HepG2 (cell line): ENCODE results near the gene ZC2HC1B. TPM values are rescaled to one million over a fixed set of nuclear protein-coding genes. Genes with fewer than 3 reads are reported as not detected.
A peak's percentile ranks its signal among the peaks of the same experiment; 100 is the strongest.
"Not testable (repeated sequence)": the region's sequence is repeated elsewhere in the genome, so short reads cannot be mapped to it uniquely, and the experiment has no call there.

Source experiments
- ATAC-seq: fragments of 200-7000 bp; cut with Tn5 transposase; 3 replicates; pipeline ENCODE4 v1.9.1; 2020; ENCODE audit warnings: mild to moderate bottlenecking, moderate library complexity
- BruUV-seq: library from RNA; stranded (reverse); fragments of 400-500 nt; replicated peaks from 2 replicates; lab custom pipeline; 2021; lab: Mats Ljungman, UMichigan
- CTCF ChIA-PET: fragments of 300-600 bp; formaldehyde crosslinking; extraction: SDS; loops from one replicate; lab custom pipeline; 2021; ENCODE audit warnings: low total read pairs, inconsistent platforms, low intra/inter-chr PET ratio; lab: Yijun Ruan, JAX
- POLR2A ChIA-PET: fragments of 350-600 bp; sonication (Branson Sonifier 250); formaldehyde crosslinking; loops from one replicate; lab custom pipeline; 2020; ENCODE audit warnings: antibody characterized with exemption, inconsistent platforms; lab: Yijun Ruan, JAX
- DNase-seq: peaks from one replicate; pipeline ENCODE4 v3.0.0-alpha.2; 2015; ENCODE audit warnings: low spot score
- FAIRE-seq: peaks from 3 replicates; lab custom pipeline; 2011; peaks lifted over from hg19 to GRCh38; lab: Jason Lieb, UNC
- H2AFZ ChIP-seq: one replicate; pipeline ENCODE4 v1.6.1; 2011; ENCODE audit warnings: low read length, inconsistent platforms
- H3K27ac ChIP-seq: fragments of 300-600 bp; 3 replicates; pipeline ENCODE4 v1.8.0; 2011; ENCODE audit warnings: mixed run types, mild to moderate bottlenecking, mixed read lengths, low read length, inconsistent platforms; ENCODE audit not compliant: insufficient read depth; ENCODE audit errors: extremely low read length
- H3K27me3 ChIP-seq, 2 experiments: fragments of 200-600 bp in 1 of 2; 2 replicates in 1 of 2; 3 replicates in 1 of 2; pipeline versions ENCODE4 v1.6.0 to v1.8.0; 2011; ENCODE audit warnings: low read length in 2 of 2, mild to moderate bottlenecking in 2 of 2, moderate library complexity in 2 of 2, inconsistent platforms in 1 of 2; ENCODE audit not compliant: insufficient read depth in 2 of 2, control insufficient read depth in 1 of 2
- H3K36me3 ChIP-seq, 2 experiments: fragments of 200-600 bp in 1 of 2; replicated peaks in 1 of 2; 2 replicates in 1 of 2; 3 replicates in 1 of 2; pipeline versions ENCODE4 v1.5.1 to v1.8.0; 2011; ENCODE audit warnings: low read length in 2 of 2, inconsistent platforms in 1 of 2; ENCODE audit not compliant: insufficient read depth in 2 of 2, control insufficient read depth in 1 of 2
- H3K4me1 ChIP-seq: 2 replicates; pipeline ENCODE4 v1.5.1; 2012; ENCODE audit warnings: low read length, inconsistent platforms; ENCODE audit not compliant: insufficient read depth
- H3K4me2 ChIP-seq: 2 replicates; pipeline ENCODE4 v1.6.0; 2011; ENCODE audit warnings: low read depth, low read length, inconsistent platforms
- H3K4me3 ChIP-seq, 3 experiments: fragments of 200-600 bp in 1 of 3; sonication (generic), shearing (Covaris generic) in 1 of 3; replicated peaks in 1 of 3; 2 replicates each; pipeline ENCODE4 v1.5.1; 2011 to 2016; ENCODE audit warnings: low read length in 3 of 3, inconsistent platforms in 2 of 3, low read depth in 2 of 3, mild to moderate bottlenecking in 2 of 3, control low read depth in 1 of 3, mixed read lengths in 1 of 3; ENCODE audit not compliant: insufficient read depth in 1 of 3
- H3K79me2 ChIP-seq: one replicate; pipeline ENCODE4 v1.6.1; 2011; ENCODE audit warnings: low read length, inconsistent platforms; ENCODE audit not compliant: insufficient read depth
- H3K9ac ChIP-seq: 2 replicates; pipeline ENCODE4 v1.6.0; 2011; ENCODE audit warnings: mild to moderate bottlenecking, low read depth, low read length, inconsistent platforms; ENCODE audit not compliant: insufficient read depth
- H3K9me3 ChIP-seq: 2 replicates; pipeline ENCODE4 v1.5.1; 2012; ENCODE audit warnings: mild to moderate bottlenecking, low read length
- H4K20me1 ChIP-seq: 2 replicates; pipeline ENCODE4 v1.6.0; 2011; ENCODE audit warnings: inconsistent platforms, mild to moderate bottlenecking, low read length, moderate library complexity; ENCODE audit not compliant: insufficient read depth
- ATF5 ChIP-seq: sonication (generic); formaldehyde crosslinking; IDR thresholded peaks from 2 replicates; pipeline ENCODE4 v1.4.0; 2020; ENCODE audit warnings: mild to moderate bottlenecking, low read depth, missing genetic modification reagents
- CEBPG ChIP-seq: IDR thresholded peaks from 2 replicates; pipeline ENCODE4 v1.6.1; 2016
- CREB3 ChIP-seq: sonication (generic); formaldehyde crosslinking; IDR thresholded peaks from 2 replicates; pipeline ENCODE4 v1.5.0; 2020; ENCODE audit warnings: missing genetic modification reagents
- RBFOX2 ChIP-seq: fragments of 200-400 bp; formaldehyde crosslinking; IDR thresholded peaks from 2 replicates; pipeline ENCODE4 v1.6.1; 2017; ENCODE audit warnings: low read depth, mild to moderate bottlenecking, low read length
- ZMYM3 ChIP-seq: sonication (generic); formaldehyde crosslinking; IDR thresholded peaks from 2 replicates; pipeline ENCODE4 v1.5.1; 2020; ENCODE audit warnings: mild to moderate bottlenecking, missing genetic modification reagents
- WGBS: methylation state at CpG from one replicate; pipeline ENCODE4 v1.1.6; 2017; ENCODE audit warnings: low lambda C conversion rate; 5-methylcytosine and 5-hydroxymethylcytosine counted together
- in situ Hi-C: cut with HindIII; loops from 2 replicates; pipeline ENCODE4 v1.10.0; 2017; ENCODE audit warnings: low pct_unique_long_range_greater_than_20kb; ENCODE audit not compliant: extremely low pct_ligation_motif_present
- intact Hi-C: fragments of 100-400 bp; cut with micrococcal nuclease; formaldehyde crosslinking; loops from one replicate; pipeline ENCODE4 v1.10.0; 2022; ENCODE audit not compliant: unreplicated experiment
- polyA plus RNA-seq, 8 experiments: library from polyadenylated mRNA; depleted of rRNA in 3 of 8; stranded (reverse) in 7 of 8; unstranded in 1 of 8; fragments of >200 nt; fragmentation: Illumina TruSeq in 4 of 8; extraction: Trizol in 4 of 8; gene quantifications; 2 replicates each; pipeline versions ENCODE4 v1.2.1 to v1.2.3, GENCODE V29; 2011 to 2016; ENCODE audit warnings: low read depth in 4 of 8, missing spikeins in 1 of 8, mixed read lengths in 1 of 8; ENCODE audit not compliant: insufficient read depth in 1 of 8
- total RNA-seq, 5 experiments: library from RNA; depleted of rRNA; stranded (reverse); fragments of >200 nt; fragmentation: Illumina TruSeq; extraction: Trizol; gene quantifications; 2 replicates each; pipeline ENCODE4 v1.2.3, GENCODE V29; 2016; ENCODE audit warnings: low read depth in 1 of 5

ZC2HC1B gene
- total and polyA plus RNA-seq, 2 of the 13 experiments (the other 11 are each of a cell fraction or from before 2014, with no cell fraction given), result not detected

GRCh38 chr6:143845033-143845432 is 19.2 kb upstream of the ZC2HC1B start (continued):
- no peak for TF ChIP-seq ATF5
- TF ChIP-seq CREB3 (CRISPR knock-in tag), result no peak
- peak; percentile 28; the same call in 1 of the 2 replicates for TF ChIP-seq CEBPG (CRISPR knock-in tag)
- TF ChIP-seq, all 625 proteins: peak for 2

GRCh38 chr6:143851706-143852105 is 12.6 kb upstream of the ZC2HC1B start:
- H3K27ac ChIP-seq, BruUV-seq, intact Hi-C loops, DNase-seq, POLR2A ChIA-PET, ATAC-seq, FAIRE-seq, in situ Hi-C loops, H4K20me1 ChIP-seq, CTCF ChIA-PET, H3K9me3 ChIP-seq, H3K9ac ChIP-seq, H3K4me2 ChIP-seq, H3K27me3 ChIP-seq, H3K4me3 ChIP-seq, H2AFZ ChIP-seq: not testable (repeated sequence)
- TF ChIP-seq ZMYM3 (CRISPR knock-in tag) (0 out of 2 replicates have a peak, but pooled peaks have one; percentile 26), RBFOX2 (0 out of 2 replicates have a peak, but pooled peaks have one; percentile 38)
- 97% methylated on average over 3 of the region's 3 CpGs for WGBS
- peaks cover 11% of the 10 kb centered on the region; the same call in 1 of the 2 replicates for H3K4me1 ChIP-seq
- peaks cover 21 to 59% of the 10 kb centered on the region in 2 experiments for H3K36me3 ChIP-seq
- peaks cover 33% of the 10 kb centered on the region for H3K79me2 ChIP-seq
